HepG2 (cell line): ENCODE data around the gene ESRP2. TPM values are rescaled to one million over a fixed set of nuclear protein-coding genes. Genes with fewer than 3 reads are reported as not detected.

Experiments
- ATAC-seq: fragments of 200-7000 bp; cut with Tn5 transposase; 3 replicates; pipeline ENCODE4 v1.9.1; 2020; ENCODE audit warnings: mild to moderate bottlenecking, moderate library complexity
- BruUV-seq: library from RNA; stranded (reverse); fragments of 400-500 nt; replicated peaks from 2 replicates; lab custom pipeline; 2021; lab: Mats Ljungman, UMichigan
- CTCF ChIA-PET: fragments of 300-600 bp; formaldehyde crosslinking; extraction: SDS; loops from one replicate; lab custom pipeline; 2021; ENCODE audit warnings: low total read pairs, inconsistent platforms, low intra/inter-chr PET ratio; lab: Yijun Ruan, JAX
- POLR2A ChIA-PET: fragments of 350-600 bp; sonication (Branson Sonifier 250); formaldehyde crosslinking; loops from one replicate; lab custom pipeline; 2020; ENCODE audit warnings: antibody characterized with exemption, inconsistent platforms; lab: Yijun Ruan, JAX
- DNase-seq: peaks from one replicate; pipeline ENCODE4 v3.0.0-alpha.2; 2015; ENCODE audit warnings: low spot score
- FAIRE-seq: peaks from 3 replicates; lab custom pipeline; 2011; peaks lifted over from hg19 to GRCh38; lab: Jason Lieb, UNC
- H2AFZ ChIP-seq: one replicate; pipeline ENCODE4 v1.6.1; 2011; ENCODE audit warnings: low read length, inconsistent platforms
- H3K27ac ChIP-seq: fragments of 300-600 bp; 3 replicates; pipeline ENCODE4 v1.8.0; 2011; ENCODE audit warnings: mixed run types, mild to moderate bottlenecking, mixed read lengths, low read length, inconsistent platforms; ENCODE audit not compliant: insufficient read depth; ENCODE audit errors: extremely low read length
- H3K27me3 ChIP-seq, 2 experiments: fragments of 200-600 bp in 1 of 2; 2 replicates in 1 of 2; 3 replicates in 1 of 2; pipeline versions ENCODE4 v1.6.0 to v1.8.0; 2011; ENCODE audit warnings: low read length in 2 of 2, mild to moderate bottlenecking in 2 of 2, moderate library complexity in 2 of 2, inconsistent platforms in 1 of 2; ENCODE audit not compliant: insufficient read depth in 2 of 2, control insufficient read depth in 1 of 2
- H3K36me3 ChIP-seq, 2 experiments: fragments of 200-600 bp in 1 of 2; replicated peaks in 1 of 2; 2 replicates in 1 of 2; 3 replicates in 1 of 2; pipeline versions ENCODE4 v1.5.1 to v1.8.0; 2011; ENCODE audit warnings: low read length in 2 of 2, inconsistent platforms in 1 of 2; ENCODE audit not compliant: insufficient read depth in 2 of 2, control insufficient read depth in 1 of 2
- H3K4me1 ChIP-seq: 2 replicates; pipeline ENCODE4 v1.5.1; 2012; ENCODE audit warnings: low read length, inconsistent platforms; ENCODE audit not compliant: insufficient read depth
- H3K4me2 ChIP-seq: 2 replicates; pipeline ENCODE4 v1.6.0; 2011; ENCODE audit warnings: low read depth, low read length, inconsistent platforms
- H3K4me3 ChIP-seq, 3 experiments: fragments of 200-600 bp in 1 of 3; sonication (generic), shearing (Covaris generic) in 1 of 3; replicated peaks in 1 of 3; 2 replicates each; pipeline ENCODE4 v1.5.1; 2011 to 2016; ENCODE audit warnings: low read length in 3 of 3, inconsistent platforms in 2 of 3, low read depth in 2 of 3, mild to moderate bottlenecking in 2 of 3, control low read depth in 1 of 3, mixed read lengths in 1 of 3; ENCODE audit not compliant: insufficient read depth in 1 of 3
- H3K79me2 ChIP-seq: one replicate; pipeline ENCODE4 v1.6.1; 2011; ENCODE audit warnings: low read length, inconsistent platforms; ENCODE audit not compliant: insufficient read depth
- H3K9ac ChIP-seq: 2 replicates; pipeline ENCODE4 v1.6.0; 2011; ENCODE audit warnings: mild to moderate bottlenecking, low read depth, low read length, inconsistent platforms; ENCODE audit not compliant: insufficient read depth
- H3K9me3 ChIP-seq: 2 replicates; pipeline ENCODE4 v1.5.1; 2012; ENCODE audit warnings: mild to moderate bottlenecking, low read length
- H4K20me1 ChIP-seq: 2 replicates; pipeline ENCODE4 v1.6.0; 2011; ENCODE audit warnings: inconsistent platforms, mild to moderate bottlenecking, low read length, moderate library complexity; ENCODE audit not compliant: insufficient read depth
- TEAD2 ChIP-seq: sonication (generic); formaldehyde crosslinking; IDR thresholded peaks from 2 replicates; pipeline ENCODE4 v1.9.0; 2021; ENCODE audit warnings: missing genetic modification reagents
- ZNF274 ChIP-seq: sonication (generic); formaldehyde crosslinking; IDR thresholded peaks from 2 replicates; pipeline ENCODE4 v1.5.1; 2020; ENCODE audit warnings: mild to moderate bottlenecking, missing genetic modification reagents
- ZNF292 ChIP-seq: sonication (generic); formaldehyde crosslinking; IDR thresholded peaks from 2 replicates; pipeline ENCODE4 v1.8.1; 2022; ENCODE audit warnings: mild to moderate bottlenecking, low read depth, missing genetic modification reagents, borderline replicate concordance
- ZNF703 ChIP-seq: sonication (generic); formaldehyde crosslinking; IDR thresholded peaks from 2 replicates; pipeline ENCODE4 v1.5.1; 2020; ENCODE audit warnings: missing genetic modification reagents, mild to moderate bottlenecking, moderate library complexity, borderline replicate concordance
- ZNF737 ChIP-seq: sonication (generic); formaldehyde crosslinking; IDR thresholded peaks from 2 replicates; pipeline ENCODE4 v1.5.0; 2020; ENCODE audit warnings: missing genetic modification reagents, mild to moderate bottlenecking, borderline replicate concordance
- ZNF780A ChIP-seq: sonication (generic); formaldehyde crosslinking; IDR thresholded peaks from 2 replicates; pipeline ENCODE4 v1.8.0; 2022; ENCODE audit warnings: mild to moderate bottlenecking, missing genetic modification reagents, moderate library complexity
- WGBS: methylation state at CpG from one replicate; pipeline ENCODE4 v1.1.6; 2017; ENCODE audit warnings: low lambda C conversion rate; 5-methylcytosine and 5-hydroxymethylcytosine counted together
- in situ Hi-C: cut with HindIII; loops from 2 replicates; pipeline ENCODE4 v1.10.0; 2017; ENCODE audit warnings: low pct_unique_long_range_greater_than_20kb; ENCODE audit not compliant: extremely low pct_ligation_motif_present
- intact Hi-C: fragments of 100-400 bp; cut with micrococcal nuclease; formaldehyde crosslinking; loops from one replicate; pipeline ENCODE4 v1.10.0; 2022; ENCODE audit not compliant: unreplicated experiment
- polyA plus RNA-seq, 8 experiments: library from polyadenylated mRNA; depleted of rRNA in 3 of 8; stranded (reverse) in 7 of 8; unstranded in 1 of 8; fragments of >200 nt; fragmentation: Illumina TruSeq in 4 of 8; extraction: Trizol in 4 of 8; gene quantifications; 2 replicates each; pipeline versions ENCODE4 v1.2.1 to v1.2.3, GENCODE V29; 2011 to 2016; ENCODE audit warnings: low read depth in 4 of 8, missing spikeins in 1 of 8, mixed read lengths in 1 of 8; ENCODE audit not compliant: insufficient read depth in 1 of 8
- total RNA-seq, 5 experiments: library from RNA; depleted of rRNA; stranded (reverse); fragments of >200 nt; fragmentation: Illumina TruSeq; extraction: Trizol; gene quantifications; 2 replicates each; pipeline ENCODE4 v1.2.3, GENCODE V29; 2016; ENCODE audit warnings: low read depth in 1 of 5
- TF ChIP-seq, protein P1 (sequence below): sonication (generic); formaldehyde crosslinking; IDR thresholded peaks from 2 replicates; pipeline ENCODE4 v1.4.0; 2020; ENCODE audit warnings: mild to moderate bottlenecking, missing genetic modification reagents
- TF ChIP-seq, protein P2 (sequence below): sonication (generic); formaldehyde crosslinking; IDR thresholded peaks from 2 replicates; pipeline ENCODE4 v1.8.0; 2022; ENCODE audit warnings: missing genetic modification reagents, mild to moderate bottlenecking, borderline replicate concordance

ESRP2 gene
- total and polyA plus RNA-seq, 2 of the 13 experiments (the other 11 are each of a cell fraction or from before 2014, with no cell fraction given): 21.1 to 32.4 TPM

DNA sequence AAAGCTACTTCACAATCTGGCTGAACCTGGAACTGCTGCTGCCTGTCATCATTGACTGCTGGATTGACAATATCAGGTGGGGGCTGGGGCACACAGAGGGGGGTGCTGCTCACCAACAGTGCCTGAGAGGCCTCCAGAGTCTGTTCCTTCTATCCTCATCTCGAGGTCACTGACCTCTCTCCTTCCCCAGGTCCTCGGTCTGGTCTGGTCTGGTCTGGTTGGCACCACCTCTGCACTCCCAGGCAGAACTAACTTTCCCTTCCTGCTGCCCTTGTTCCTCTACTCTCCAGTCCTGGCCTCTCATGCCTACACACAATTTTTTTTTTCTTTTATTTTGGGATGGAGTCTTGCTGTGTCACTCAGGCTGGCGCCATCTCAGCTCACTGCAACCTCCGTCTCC is 13.4 kb upstream of the ESRP2 start:
- H3K27ac ChIP-seq: no peak overlapping the region
- H3K27me3 ChIP-seq: no peaks in the 10 kb centered on the region; a peak in 1 of 5 replicates
- FAIRE-seq (no peak), ATAC-seq (no peak)
- H3K4me3 ChIP-seq: no peak overlapping the region
- no peak overlapping the region for H2AFZ ChIP-seq
- H3K4me2 ChIP-seq: no peak overlapping the region
- H3K4me1 ChIP-seq: peaks cover 53% of the 10 kb centered on the region
- peaks cover 6 to 21% of the 10 kb centered on the region in 2 experiments for H3K36me3 ChIP-seq
- no peak overlapping the region for H3K9ac ChIP-seq
- POLR2A ChIA-PET: interaction anchor here (1.1 to 1.3 kb wide), 2 partner anchors 13 to 169 kb away, joined by 3 to 6 read pairs; partner anchors contain the start of gene ESRP2
- H4K20me1 ChIP-seq: no peaks in the 10 kb centered on the region
- WGBS: 93% methylated on average over 4 of the region's 4 CpGs
- no peaks in the 10 kb centered on the region for H3K79me2 ChIP-seq
- TF ChIP-seq ZNF703 (CRISPR knock-in tag) (no peak), ZNF274 (CRISPR knock-in tag) (no peak), ZNF780A (no peak), TEAD2 (no peak), ZNF737 (CRISPR knock-in tag) (no peak), ZNF292 (0 out of 2 replicates have a peak, but pooled peaks have one; percentile 17)
- TF ChIP-seq, protein P1, sequence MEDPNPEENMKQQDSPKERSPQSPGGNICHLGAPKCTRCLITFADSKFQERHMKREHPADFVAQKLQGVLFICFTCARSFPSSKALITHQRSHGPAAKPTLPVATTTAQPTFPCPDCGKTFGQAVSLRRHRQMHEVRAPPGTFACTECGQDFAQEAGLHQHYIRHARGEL (CRISPR knock-in tag): no peak
- TF ChIP-seq, protein P2, sequence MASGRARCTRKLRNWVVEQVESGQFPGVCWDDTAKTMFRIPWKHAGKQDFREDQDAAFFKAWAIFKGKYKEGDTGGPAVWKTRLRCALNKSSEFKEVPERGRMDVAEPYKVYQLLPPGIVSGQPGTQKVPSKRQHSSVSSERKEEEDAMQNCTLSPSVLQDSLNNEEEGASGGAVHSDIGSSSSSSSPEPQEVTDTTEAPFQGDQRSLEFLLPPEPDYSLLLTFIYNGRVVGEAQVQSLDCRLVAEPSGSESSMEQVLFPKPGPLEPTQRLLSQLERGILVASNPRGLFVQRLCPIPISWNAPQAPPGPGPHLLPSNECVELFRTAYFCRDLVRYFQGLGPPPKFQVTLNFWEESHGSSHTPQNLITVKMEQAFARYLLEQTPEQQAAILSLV (CRISPR knock-in tag): 0 out of 2 replicates have a peak, but pooled peaks have one; percentile 6
- TF ChIP-seq, all 625 proteins: peak for 2
- intact Hi-C loops (no loop called here), in situ Hi-C loops (no loop called here)
- BruUV-seq: no TSS peak
- DNase-seq: no peak
- H3K9me3 ChIP-seq: no peaks in the 10 kb centered on the region
- CTCF ChIA-PET: no interaction called here
